Fibroblast of peridontal ligament (primary cell): Measurements from ENCODE around the gene BRD9.
"Not testable (repeated sequence)": the region's sequence is repeated elsewhere in the genome, so short reads cannot be mapped to it uniquely, and the experiment has no call there.

Experiments used
- DNase-seq: peaks from one replicate; pipeline ENCODE4 v3.0.0-alpha.2; 2010; ENCODE audit errors: extremely low read depth

Gene BRD9

GRCh38 chr5:892394-893136 lies at the start of gene BRD9, which contains the start of gene TRIP13:
Gene BRD9 (minus strand): TSS chr5:892801. CDS start chr5:892657, 144 bp downstream.
Gene TRIP13 (plus strand): TSS chr5:892884. CDS start chr5:892999, 115 bp downstream.
- peak; percentile 56 for DNase-seq

- DNase-seq, result not testable (repeated sequence)
These were observed 48.1 kb upstream of the BRD9 start for GRCh38 chr5:940741-941140.

DNA sequence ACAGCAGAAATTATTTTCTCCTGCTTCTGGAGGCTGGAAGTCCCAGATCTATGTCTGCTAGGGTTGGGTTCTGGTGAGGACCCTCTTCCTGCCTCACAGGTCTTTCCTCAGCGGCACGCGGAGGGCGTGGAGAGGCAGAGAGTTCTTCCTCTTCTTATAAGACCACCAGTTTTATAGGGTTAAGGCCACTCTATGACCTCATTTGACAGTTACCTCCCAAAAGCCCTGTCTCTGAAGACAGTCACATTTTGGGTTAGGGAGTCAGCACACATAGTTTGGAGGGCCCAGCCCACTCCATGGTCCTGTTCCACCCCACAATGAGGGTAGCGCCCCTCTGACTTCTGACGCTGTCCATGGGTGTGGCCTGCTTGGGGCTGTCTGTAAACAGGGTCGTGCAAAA lies 46.8 kb upstream of the BRD9 start:
- DNase-seq, result no peak

- no peak for DNase-seq
These were observed 44.7 kb upstream of the BRD9 start for GRCh38 chr5:937151-937924.

DNA sequence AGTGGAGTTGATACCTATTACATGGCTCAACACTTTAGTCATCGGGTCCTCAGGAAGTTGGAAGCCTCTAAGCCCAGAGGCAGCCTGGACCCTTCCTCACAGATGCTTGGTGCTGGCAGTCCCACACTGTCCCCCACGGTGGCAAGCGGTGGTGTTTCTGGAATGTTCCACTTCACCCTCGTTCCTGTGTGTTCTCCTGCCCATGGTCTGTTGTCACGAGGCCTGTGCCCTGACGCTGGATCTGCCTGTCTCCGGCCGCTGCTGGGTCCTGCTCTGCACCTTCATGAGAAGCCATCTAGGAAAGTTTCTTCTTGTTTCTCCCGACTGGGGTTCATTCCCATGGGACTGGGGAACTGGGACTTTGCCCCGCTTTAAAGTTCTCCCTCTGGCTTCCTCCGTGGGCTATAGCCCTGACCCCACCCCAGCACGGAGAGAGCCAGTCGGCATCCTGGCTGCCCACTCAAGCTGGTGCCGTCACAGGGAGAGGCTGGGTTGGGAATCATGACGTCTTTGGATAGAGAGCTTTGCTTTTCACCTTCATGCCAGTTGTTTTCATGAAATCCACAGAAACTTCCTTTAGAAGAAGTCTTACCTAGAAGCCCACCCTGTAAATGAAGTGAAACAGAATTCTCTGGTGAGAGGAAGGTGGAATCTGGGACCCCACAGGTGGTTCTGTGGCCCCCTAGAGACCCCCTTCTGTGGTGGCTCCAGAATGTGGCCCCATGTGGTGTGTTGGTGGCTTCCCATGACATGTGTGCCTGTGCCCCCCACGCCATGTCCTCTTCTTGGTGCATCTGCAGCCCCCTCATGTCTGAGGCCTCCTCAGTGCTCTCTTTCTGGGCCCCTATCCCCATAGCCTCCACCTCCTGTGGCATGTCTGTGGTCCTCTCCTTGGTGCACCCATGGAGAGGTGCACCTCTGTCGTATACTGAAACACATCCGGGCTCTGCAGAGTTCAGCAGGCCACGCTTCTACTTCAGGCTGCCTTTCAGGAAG lies 43.8 kb upstream of the BRD9 start:
- DNase-seq, result no peak

DNA sequence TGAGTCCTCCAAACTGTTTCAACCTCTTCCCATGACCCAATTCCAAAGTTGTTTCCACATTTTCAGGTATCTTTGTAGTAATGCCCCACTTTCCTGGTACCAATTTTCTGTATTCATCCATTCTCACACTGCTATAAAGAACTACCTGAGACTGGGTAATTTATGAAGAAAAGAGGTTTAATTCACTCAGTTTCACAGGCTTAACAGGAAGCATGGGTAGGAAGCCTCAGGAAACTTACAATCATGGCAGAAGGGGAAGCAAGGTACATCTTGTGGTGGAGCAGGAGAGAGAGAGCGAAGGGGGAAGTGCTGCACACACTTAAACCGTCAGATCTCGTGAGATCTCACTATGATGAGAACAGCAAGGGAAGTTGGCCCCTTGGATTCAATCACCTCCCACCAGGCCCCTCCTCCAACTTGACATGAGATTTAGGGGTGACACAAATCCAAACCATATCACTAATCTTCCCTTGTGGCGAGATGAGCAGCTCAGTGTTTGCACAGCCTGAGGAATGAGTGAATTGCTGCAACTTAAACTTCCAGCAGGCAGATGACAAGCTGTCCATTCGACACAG lies 43.0 kb upstream of the BRD9 start:
- no peak for DNase-seq

DNA sequence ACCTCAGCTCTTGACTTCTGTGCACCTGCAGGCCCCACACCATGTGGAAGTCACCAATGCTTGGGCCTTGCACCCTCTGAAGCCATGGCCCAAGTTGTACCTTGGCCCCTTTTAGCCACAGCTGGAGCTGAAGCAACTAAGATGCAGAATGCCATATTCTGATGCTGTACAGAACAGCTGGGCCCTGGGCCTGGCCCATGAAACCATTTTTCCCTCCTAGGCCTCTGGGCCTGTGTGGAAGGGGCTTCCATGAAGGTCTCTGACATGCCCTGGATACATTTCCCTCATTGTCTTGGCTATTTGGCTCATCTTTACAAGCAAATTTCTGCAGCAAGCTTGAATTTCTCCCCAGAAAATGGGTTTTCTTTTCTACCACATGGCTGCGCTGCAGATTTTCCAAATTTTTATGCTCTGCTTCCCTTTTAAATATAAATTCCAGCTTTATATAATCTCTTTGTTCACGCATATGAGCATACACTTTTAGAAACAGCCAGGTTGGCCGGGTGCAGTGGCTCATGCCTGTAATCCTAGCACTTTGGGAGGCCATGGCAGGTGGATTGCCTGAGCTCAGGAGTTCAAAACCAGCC lies 41.9 kb upstream of the BRD9 start:
- DNase-seq, result peak; percentile 49

- DNase-seq, result not testable (repeated sequence)
These were observed 41.4 kb upstream of the BRD9 start for GRCh38 chr5:933951-934350.

- no peak for DNase-seq
These were observed 40.8 kb upstream of the BRD9 start for GRCh38 chr5:933251-933861.

DNA sequence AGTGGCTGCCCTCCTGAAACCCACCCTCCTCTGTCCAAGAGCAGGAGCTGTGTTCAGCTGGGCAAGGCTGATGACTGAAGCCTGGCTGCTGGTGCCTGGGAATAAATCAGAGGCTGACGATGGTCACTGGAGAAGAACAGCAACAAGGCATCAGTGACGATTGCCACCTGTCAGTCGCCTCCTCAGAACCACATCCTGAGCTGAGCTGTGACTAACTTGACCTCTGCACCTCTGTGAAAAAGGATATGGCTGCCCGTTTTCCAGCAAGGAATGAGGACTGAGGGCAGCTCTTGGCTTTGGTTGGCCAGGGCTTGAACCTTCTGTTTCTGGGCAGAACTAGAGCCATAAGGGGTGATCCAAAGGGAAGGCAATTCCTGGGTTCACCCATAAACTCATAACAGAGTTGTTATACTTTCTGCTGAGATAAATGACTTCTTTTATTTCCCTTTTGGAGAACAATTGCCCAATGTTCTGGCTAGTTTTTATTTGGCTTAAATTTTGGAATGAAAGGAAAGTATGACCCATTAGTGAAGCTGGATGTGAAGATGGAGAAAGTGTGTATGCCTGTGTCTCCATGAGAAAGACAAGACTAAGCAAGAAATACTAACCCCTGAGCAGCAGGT lies 40.1 kb upstream of the BRD9 start:
- DNase-seq, result no peak

- DNase-seq, result no peak
These were observed 39.6 kb upstream of the BRD9 start for GRCh38 chr5:932151-932627.

DNA sequence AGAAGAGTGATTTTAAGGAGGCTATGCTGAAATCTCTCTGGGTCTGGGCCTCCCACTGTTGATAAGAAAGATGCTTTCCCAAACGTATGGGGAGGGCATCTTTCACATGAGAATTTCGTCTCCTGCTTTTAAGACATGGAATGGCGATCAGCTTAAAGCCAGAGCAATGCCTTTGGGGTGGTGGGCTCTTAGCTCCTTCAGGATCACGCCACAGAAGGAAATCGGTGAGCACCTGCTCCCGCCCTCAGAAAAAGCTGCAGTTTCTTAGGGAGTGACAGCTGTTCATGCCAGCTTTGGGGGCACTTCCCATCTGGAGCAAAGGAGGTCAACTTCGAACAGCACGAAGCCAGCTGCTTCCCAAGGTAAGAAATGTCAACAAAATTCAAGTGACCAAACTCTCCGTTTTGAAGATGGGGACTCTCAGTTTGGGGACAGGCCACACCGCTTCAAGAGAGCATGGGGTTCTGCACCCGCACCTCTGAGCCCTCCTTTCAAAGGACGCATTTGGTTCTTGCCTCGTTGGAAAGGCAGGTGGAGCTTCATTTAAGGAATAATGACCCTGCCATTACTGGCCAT lies 39.1 kb upstream of the BRD9 start:
- DNase-seq, result no peak

GRCh38 chr5:930866-931265 lies 38.3 kb upstream of the BRD9 start:
- no peak for DNase-seq

DNA sequence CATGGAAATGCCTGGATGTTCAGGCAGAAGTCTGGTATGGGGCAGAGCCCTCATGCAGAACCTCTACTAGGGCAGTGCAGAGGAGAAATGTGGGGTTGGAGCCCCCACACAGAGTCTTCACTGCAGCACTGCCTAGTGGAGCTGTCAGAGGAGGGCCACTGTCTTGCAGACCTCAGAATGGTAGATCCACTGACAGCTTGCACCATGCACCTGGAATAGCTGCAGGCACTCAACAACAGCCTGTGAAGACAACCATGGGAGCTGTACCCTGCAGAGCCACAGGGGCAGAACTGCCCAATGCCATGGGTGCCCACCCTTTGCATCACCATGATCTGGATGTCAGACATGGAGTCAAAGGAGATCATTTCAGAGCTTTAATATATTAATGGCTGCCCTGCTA lies 37.0 kb upstream of the BRD9 start:
- no peak for DNase-seq

- DNase-seq, result not testable (repeated sequence)
These were observed 36.6 kb upstream of the BRD9 start for GRCh38 chr5:929182-929581.

- no peak for DNase-seq
These were observed 34.8 kb upstream of the BRD9 start for GRCh38 chr5:927172-928015.

GRCh38 chr5:926417-927171 lies 34.0 kb upstream of the BRD9 start:
- DNase-seq, result peak; percentile 18

GRCh38 chr5:923281-923873 lies 30.8 kb upstream of the BRD9 start:
- DNase-seq, result peak; percentile 55
